ENCODE data around the gene STAMBPL1.

DNA sequence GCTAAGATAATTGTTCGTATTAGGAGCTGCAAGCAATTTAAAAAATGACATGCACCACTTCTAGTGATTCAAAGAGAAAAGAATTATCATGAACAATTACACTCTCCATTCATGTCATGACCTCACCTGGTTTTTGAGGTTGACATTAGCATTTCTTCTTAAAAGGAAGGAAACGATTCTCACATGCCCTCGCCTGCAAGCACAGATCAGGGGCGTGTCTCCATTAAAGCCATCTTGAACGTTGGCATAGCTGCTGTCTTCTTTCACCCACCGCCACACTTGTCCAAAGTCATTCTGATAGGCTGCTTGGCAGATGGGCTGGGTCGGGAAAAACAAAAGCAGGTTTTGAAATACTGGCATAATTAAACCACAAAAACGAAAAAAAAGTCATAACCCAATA is 48.3 kb upstream of the STAMBPL1 start:
- TF ChIP-seq EZH2 (IDR thresholded peaks at IDR 0.05) (no peak), POLR2AphosphoS5 (IDR thresholded peaks at IDR 0.05; ENCODE audit: borderline replicate concordance, low read depth, low read length) (no peak), FOXP2 (optimal IDR thresholded peaks at IDR 0.05; ENCODE audit: control extremely low read depth, extremely low read length, insufficient read depth) (no peak)

Data from SK-N-MC (cell line).